Activated CD4-positive, alpha-beta memory T cell treated with anti-CD3 and anti-CD28 coated beads for 36 hours (primary cell): ENCODE results near the gene APBB1IP. TPM values are rescaled to one million over a fixed set of nuclear protein-coding genes. Genes with fewer than 3 reads are reported as not detected.
"Not testable (repeated sequence)": the region's sequence is repeated elsewhere in the genome, so short reads cannot be mapped to it uniquely, and the experiment has no call there.

Source experiments
- CTCF ChIA-PET: fragments of 350-600 bp; sonication (Branson Sonifier 250); formaldehyde crosslinking; loops from one replicate; lab custom pipeline; 2021; ENCODE audit warnings: antibody characterized with exemption, inconsistent platforms; lab: Charles Lee
- POLR2A ChIA-PET: fragments of 350-600 bp; sonication (Branson Sonifier 250); formaldehyde crosslinking; loops from one replicate; lab custom pipeline; 2021; ENCODE audit warnings: antibody characterized with exemption; lab: Charles Lee
- DNase-seq: peaks from one replicate; pipeline ENCODE4 v3.0.0-alpha.2; 2020
- H3K27ac Mint-ChIP-seq: one replicate; pipeline ENCODE4 v1.8.0; 2021; ENCODE audit warnings: mixed read lengths
- H3K27me3 Mint-ChIP-seq: one replicate; pipeline ENCODE4 v1.8.0; 2021; ENCODE audit warnings: mixed read lengths
- H3K36me3 Mint-ChIP-seq: one replicate; pipeline ENCODE4 v1.8.0; 2021; ENCODE audit warnings: mixed read lengths
- H3K4me1 Mint-ChIP-seq: one replicate; pipeline ENCODE4 v1.8.0; 2021; ENCODE audit warnings: low read depth, mixed read lengths
- H3K4me3 Mint-ChIP-seq: one replicate; pipeline ENCODE4 v1.8.0; 2021; ENCODE audit warnings: mild to moderate bottlenecking, mixed read lengths
- H3K9me3 Mint-ChIP-seq: one replicate; pipeline ENCODE4 v1.8.0; 2021; ENCODE audit warnings: mixed read lengths
- intact Hi-C: fragments of 100-400 bp; cut with micrococcal nuclease; formaldehyde crosslinking; loops from one replicate; pipeline ENCODE4 v1.15.1; 2023
- total RNA-seq, 2 experiments: library from RNA; stranded (reverse); gene quantifications; one replicate each; pipeline ENCODE4 v1.2.3, GENCODE V29; 2021

Gene APBB1IP
- total RNA-seq, 2 experiments from 2014 or later: 50.1 to 52.1 TPM

GRCh38 chr10:26463986-26464385 lies 25.8 kb downstream of the APBB1IP start:
- Mint-ChIP-seq H3K27ac (peak overlapping the region; percentile 7), H3K27me3 (no peaks in the 10 kb centered on the region), H3K4me3 (no peak overlapping the region), H3K36me3 (peaks cover 10% of the 10 kb centered on the region), H3K4me1 (peaks cover 72% of the 10 kb centered on the region), H3K9me3 (peaks cover 4% of the 10 kb centered on the region)
- no peak for DNase-seq
- ChIA-PET POLR2A (no interaction called here), CTCF (no interaction called here)
- intact Hi-C loops: no loop called here

- Mint-ChIP-seq H3K27me3 (no peaks in the 10 kb centered on the region), H3K4me1 (peaks cover 77% of the 10 kb centered on the region), H3K27ac (peak overlapping the region; percentile 45), H3K36me3 (peaks cover 12% of the 10 kb centered on the region), H3K9me3 (peaks cover 4% of the 10 kb centered on the region), H3K4me3 (no peak overlapping the region)
- ChIA-PET POLR2A (interaction anchor here (0.9 kb wide), 1 partner anchor 16 kb away, joined by 3 read pairs; no protein-coding TSS in a partner anchor), CTCF (interaction anchor here (1.1 to 1.4 kb wide), 2 partner anchors 23 to 28 kb away, joined by 3 read pairs; no protein-coding TSS in a partner anchor)
- DNase-seq: no peak
- intact Hi-C loops: no loop called here
Observed at GRCh38 chr10:26464632-26465280, 26.6 kb downstream of the APBB1IP start.

DNA sequence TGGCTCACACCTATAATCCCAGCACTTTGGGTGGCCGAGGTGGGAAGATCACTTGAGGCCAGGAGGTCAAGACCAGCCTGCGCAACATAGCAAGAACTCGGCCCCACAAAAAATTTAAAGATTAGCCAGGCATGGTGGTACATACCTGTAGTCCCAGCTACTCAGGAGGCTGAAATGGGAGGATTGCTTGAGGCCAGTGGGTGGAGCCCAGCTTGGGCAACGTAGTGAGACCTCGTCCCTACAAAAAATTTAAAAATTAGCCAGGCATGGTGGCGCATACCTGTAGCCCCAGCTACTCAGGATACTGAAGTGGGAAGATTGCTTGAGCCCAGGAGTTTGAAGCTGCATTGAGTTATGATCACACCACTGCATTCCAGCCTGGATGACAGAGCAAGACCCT lies 28.4 kb downstream of the APBB1IP start:
- H3K27ac Mint-ChIP-seq: peak overlapping the region; percentile 50
- H3K36me3 Mint-ChIP-seq, DNase-seq, H3K4me3 Mint-ChIP-seq, intact Hi-C loops, H3K9me3 Mint-ChIP-seq, H3K27me3 Mint-ChIP-seq: not testable (repeated sequence)
- H3K4me1 Mint-ChIP-seq: peaks cover 79% of the 10 kb centered on the region
- POLR2A ChIA-PET: interaction anchor here (0.6 to 2.4 kb wide), 2 partner anchors 20 to 88 kb away, joined by 4 to 10 read pairs; no protein-coding TSS in a partner anchor
- CTCF ChIA-PET: interaction anchor here (0.7 to 1.5 kb wide), 2 partner anchors 19 to 24 kb away, joined by 3 read pairs; no protein-coding TSS in a partner anchor

DNA sequence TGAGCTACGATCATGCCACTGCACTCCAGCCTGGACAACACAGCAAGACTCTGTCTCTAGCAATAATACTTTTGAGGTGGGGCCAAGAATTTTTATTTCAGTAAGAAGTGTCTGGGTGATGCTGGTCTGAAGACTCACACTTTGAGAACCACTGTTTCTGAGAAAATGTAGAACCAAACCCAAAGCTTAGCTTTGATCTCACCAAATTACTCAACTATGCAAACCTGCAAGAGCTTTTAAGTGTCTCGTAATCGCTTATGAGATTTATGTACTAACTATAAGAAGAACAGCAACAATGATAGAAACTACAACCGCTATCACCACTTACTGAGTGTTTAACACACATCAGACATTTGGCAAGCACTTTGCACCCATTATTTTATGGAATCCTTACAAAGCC lies 29.5 kb downstream of the APBB1IP start:
- POLR2A ChIA-PET: interaction anchor here (1.0 to 2.4 kb wide), 3 partner anchors 21 to 29 kb away, joined by 6 to 10 read pairs (median 6); no protein-coding TSS in a partner anchor
- H3K27me3 Mint-ChIP-seq: no peaks in the 10 kb centered on the region
- intact Hi-C loops: loop anchor here (1.0 kb wide), 3 partner anchors 8 to 20 kb away; no protein-coding TSS in a partner anchor
- CTCF ChIA-PET: interaction anchor here (0.7 to 1.5 kb wide), 3 partner anchors 12 to 40 kb away, joined by 3 read pairs; no protein-coding TSS in a partner anchor
- H3K4me1 Mint-ChIP-seq: peaks cover 84% of the 10 kb centered on the region
- no peak overlapping the region for H3K4me3 Mint-ChIP-seq
- H3K9me3 Mint-ChIP-seq: peaks cover 3% of the 10 kb centered on the region
- H3K27ac Mint-ChIP-seq: peak overlapping the region; percentile 82
- DNase-seq: no peak
- peaks cover 15% of the 10 kb centered on the region for H3K36me3 Mint-ChIP-seq

GRCh38 chr10:26468291-26468690 lies 30.1 kb downstream of the APBB1IP start:
- CTCF ChIA-PET: interaction anchor here (0.7 to 1.7 kb wide), 3 partner anchors 11 to 40 kb away, joined by 3 to 4 read pairs (median 3); no protein-coding TSS in a partner anchor
- no peak for DNase-seq
- H3K27ac Mint-ChIP-seq: peak overlapping the region; percentile 19
- peaks cover 85% of the 10 kb centered on the region for H3K4me1 Mint-ChIP-seq
- POLR2A ChIA-PET: interaction anchor here (1.0 to 2.4 kb wide), 3 partner anchors 21 to 29 kb away, joined by 6 to 10 read pairs (median 6); no protein-coding TSS in a partner anchor
- intact Hi-C loops: no loop called here
- H3K4me3 Mint-ChIP-seq: no peak overlapping the region
- peaks cover 11% of the 10 kb centered on the region for H3K36me3 Mint-ChIP-seq
- no peaks in the 10 kb centered on the region for H3K9me3 Mint-ChIP-seq
- no peaks in the 10 kb centered on the region for H3K27me3 Mint-ChIP-seq

GRCh38 chr10:26468700-26469099 lies 30.6 kb downstream of the APBB1IP start:
- H3K9me3 Mint-ChIP-seq: no peaks in the 10 kb centered on the region
- H3K27me3 Mint-ChIP-seq: no peaks in the 10 kb centered on the region
- intact Hi-C loops: no loop called here
- H3K4me3 Mint-ChIP-seq: peak overlapping the region; percentile 61
- DNase-seq: peak; percentile 53
- peaks cover 11% of the 10 kb centered on the region for H3K36me3 Mint-ChIP-seq
- CTCF ChIA-PET: interaction anchor here (0.6 to 1.7 kb wide), 2 partner anchors 12 to 135 kb away, joined by 3 to 4 read pairs; no protein-coding TSS in a partner anchor
- POLR2A ChIA-PET: interaction anchor here (1.6 to 2.4 kb wide), 2 partner anchors 22 to 27 kb away, joined by 6 to 10 read pairs; no protein-coding TSS in a partner anchor
- peak overlapping the region; percentile 81 for H3K27ac Mint-ChIP-seq
- peaks cover 85% of the 10 kb centered on the region for H3K4me1 Mint-ChIP-seq

DNA sequence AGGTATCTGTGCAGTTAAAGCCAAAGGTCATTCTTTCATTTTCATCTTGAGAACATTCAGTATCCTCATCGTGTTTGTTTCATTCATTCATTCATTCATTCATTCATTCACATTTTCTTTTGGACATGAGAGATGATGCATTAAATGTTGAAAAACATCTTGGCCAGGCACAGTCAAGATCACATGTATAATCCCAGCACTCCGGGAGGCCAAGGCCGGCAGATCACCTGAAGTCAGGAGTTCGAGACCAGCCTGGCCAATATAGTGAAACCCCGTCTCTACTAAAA lies 34.3 kb downstream of the APBB1IP start:
- Mint-ChIP-seq H3K27me3 (no peaks in the 10 kb centered on the region), H3K9me3 (no peaks in the 10 kb centered on the region), H3K4me3 (no peak overlapping the region), H3K36me3 (peaks cover 11% of the 10 kb centered on the region), H3K4me1 (peaks cover 83% of the 10 kb centered on the region), H3K27ac (peak overlapping the region; percentile 38)
- intact Hi-C loops: no loop called here
- DNase-seq: no peak
- ChIA-PET POLR2A (interaction anchor here (1.0 kb wide), 1 partner anchor 25 kb away, joined by 4 read pairs; no protein-coding TSS in a partner anchor), CTCF (no interaction called here)

DNA sequence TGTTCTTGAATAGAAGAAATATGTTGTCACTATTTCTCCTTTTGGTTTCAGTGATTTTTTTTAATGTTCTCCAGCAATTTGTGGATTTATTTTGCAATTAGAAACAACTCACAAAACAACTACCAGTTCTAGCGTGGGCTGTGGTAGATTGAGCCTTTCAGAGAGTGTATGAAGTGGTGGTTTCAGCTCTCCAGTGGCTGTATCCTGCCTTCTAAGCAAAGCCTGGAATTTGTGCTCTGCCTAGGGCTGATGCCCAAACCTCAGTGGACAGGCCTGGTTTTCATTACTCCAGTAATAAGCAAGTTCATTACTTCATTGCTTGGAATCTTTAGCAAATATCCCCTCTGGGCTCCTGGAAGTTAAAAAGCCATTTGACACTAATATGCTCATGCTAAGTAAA lies 35.9 kb downstream of the APBB1IP start:
- Mint-ChIP-seq H3K27ac (peak overlapping the region; percentile 92), H3K4me3 (no peak overlapping the region), H3K36me3 (peaks cover 12% of the 10 kb centered on the region), H3K4me1 (peaks cover 80% of the 10 kb centered on the region), H3K9me3 (no peaks in the 10 kb centered on the region), H3K27me3 (no peaks in the 10 kb centered on the region)
- intact Hi-C loops: loop anchor here (1.0 kb wide), 1 partner anchor 8 kb away; no protein-coding TSS in a partner anchor
- ChIA-PET POLR2A (no interaction called here), CTCF (interaction anchor here (0.5 to 1.2 kb wide), 2 partner anchors 26 to 74 kb away, joined by 3 read pairs; no protein-coding TSS in a partner anchor)
- no peak for DNase-seq

DNA sequence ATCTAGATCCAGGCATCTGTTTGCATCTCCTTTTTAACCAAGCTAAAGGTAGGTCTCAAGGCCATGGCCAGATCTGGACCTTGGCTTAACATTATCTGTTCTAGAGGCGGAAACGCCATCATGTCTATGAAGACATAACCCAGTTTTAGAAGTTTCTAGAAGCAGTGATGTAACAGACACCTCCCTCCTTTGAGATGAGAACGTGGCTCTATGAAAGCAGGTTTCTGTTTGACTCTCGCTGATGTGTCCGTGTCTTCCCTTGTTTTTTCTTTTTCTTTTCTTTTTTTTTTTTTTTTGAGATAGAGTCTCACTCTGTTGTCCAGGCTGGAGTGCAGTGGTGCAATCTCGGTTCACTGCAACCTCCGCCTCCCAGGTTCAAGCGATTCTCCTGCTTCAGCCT lies 36.7 kb downstream of the APBB1IP start:
- DNase-seq, H3K9me3 Mint-ChIP-seq, H3K27me3 Mint-ChIP-seq, H3K36me3 Mint-ChIP-seq: not testable (repeated sequence)
- ChIA-PET CTCF (interaction anchor here (1.2 kb wide), 2 partner anchors 14 to 27 kb away, joined by 3 read pairs; no protein-coding TSS in a partner anchor), POLR2A (interaction anchor here (1.0 to 1.6 kb wide), 2 partner anchors 12 to 36 kb away, joined by 3 to 4 read pairs; partner anchors contain the start of gene APBB1IP)
- intact Hi-C loops: loop anchor here (1.0 kb wide), 4 partner anchors 7 to 27 kb away; no protein-coding TSS in a partner anchor
- Mint-ChIP-seq H3K27ac (peak overlapping the region; percentile 92), H3K4me1 (peaks cover 77% of the 10 kb centered on the region), H3K4me3 (peak overlapping the region; percentile 54)

GRCh38 chr10:26475386-26475785 lies 37.2 kb downstream of the APBB1IP start:
- DNase-seq: no peak
- Mint-ChIP-seq H3K27me3 (no peaks in the 10 kb centered on the region), H3K27ac (peak overlapping the region; percentile 92), H3K9me3 (no peaks in the 10 kb centered on the region), H3K36me3 (peaks cover 11% of the 10 kb centered on the region), H3K4me1 (peaks cover 79% of the 10 kb centered on the region), H3K4me3 (peak overlapping the region; percentile 54)
- intact Hi-C loops: loop anchor here (1.0 kb wide), 3 partner anchors 8 to 27 kb away; no protein-coding TSS in a partner anchor
- CTCF ChIA-PET: interaction anchor here (1.2 kb wide), 1 partner anchor 14 kb away, joined by 3 read pairs; no protein-coding TSS in a partner anchor
- POLR2A ChIA-PET: interaction anchor here (1.0 to 1.6 kb wide), 2 partner anchors 12 to 37 kb away, joined by 3 to 4 read pairs; partner anchors contain the start of gene APBB1IP

DNA sequence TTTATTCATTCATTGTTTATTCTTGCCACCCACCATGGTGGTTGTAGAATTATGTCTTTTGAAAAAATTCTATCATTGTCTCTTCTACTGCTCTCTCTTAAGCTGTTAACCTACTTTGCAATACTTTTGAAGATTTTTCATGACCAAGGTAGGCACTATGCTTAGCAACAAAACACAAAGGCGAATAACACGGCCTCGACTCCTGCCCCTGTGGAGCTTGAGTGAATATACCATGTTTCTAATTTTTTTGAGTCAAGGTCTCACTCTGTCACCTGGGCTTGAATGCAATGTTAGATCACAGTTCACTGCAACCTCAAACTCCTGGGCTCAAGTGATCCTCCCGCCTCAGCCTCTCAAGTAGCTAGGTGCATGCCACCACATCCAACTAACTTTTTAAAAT lies 39.4 kb downstream of the APBB1IP start:
- intact Hi-C loops: no loop called here
- H3K27ac Mint-ChIP-seq: no peak overlapping the region
- peaks cover 73% of the 10 kb centered on the region for H3K4me1 Mint-ChIP-seq
- no peaks in the 10 kb centered on the region for H3K27me3 Mint-ChIP-seq
- CTCF ChIA-PET: no interaction called here
- POLR2A ChIA-PET: interaction anchor here (1.2 kb wide), 1 partner anchor 9 kb away, joined by 3 read pairs; no protein-coding TSS in a partner anchor
- no peak for DNase-seq
- H3K9me3 Mint-ChIP-seq: no peaks in the 10 kb centered on the region
- peaks cover 10% of the 10 kb centered on the region for H3K36me3 Mint-ChIP-seq
- no peak overlapping the region for H3K4me3 Mint-ChIP-seq

- peaks cover 72% of the 10 kb centered on the region for H3K4me1 Mint-ChIP-seq
Observed at GRCh38 chr10:26478061-26478460, 39.9 kb downstream of the APBB1IP start.

More at GRCh38 chr10:26478061-26478460, 39.9 kb downstream of the APBB1IP start:
- Mint-ChIP-seq H3K4me3 (no peak overlapping the region), H3K9me3 (no peaks in the 10 kb centered on the region), H3K27ac (peak overlapping the region; percentile 78), H3K36me3 (peaks cover 10% of the 10 kb centered on the region), H3K27me3 (no peaks in the 10 kb centered on the region)
- CTCF ChIA-PET: no interaction called here
- no peak for DNase-seq
- POLR2A ChIA-PET: interaction anchor here (1.2 kb wide), 1 partner anchor 8 kb away, joined by 3 read pairs; no protein-coding TSS in a partner anchor
- intact Hi-C loops: no loop called here
